T-helper 17 cell (primary cell): ENCODE measurements around the gene POMT1. TPM values are rescaled to one million over a fixed set of nuclear protein-coding genes. Genes with fewer than 3 reads are reported as not detected.

ENCODE experiments used
- ATAC-seq: fragments of 150-1000 bp; cut with Tn5 transposase; 2 replicates; pipeline ENCODE4 v1.10.0; 2021; ENCODE audit warnings: mild to moderate bottlenecking, moderate library complexity
- DNase-seq, 3 donors: peaks; one replicate each; pipeline versions ENCODE4 v3.0.0 to v3.0.0-alpha.2; 2020 to 2021
- H3K9me3 ChIP-seq: one replicate; pipeline ENCODE4 v1.7.0; 2013; ENCODE audit warnings: low read length, mild to moderate bottlenecking; ENCODE audit not compliant: control insufficient read depth, poor library complexity, severe bottlenecking
- H3K27ac Mint-ChIP-seq: one replicate; pipeline ENCODE4 v1.8.0; 2022; ENCODE audit warnings: mild to moderate bottlenecking, moderate library complexity, mixed read lengths
- H3K27me3 Mint-ChIP-seq: one replicate; pipeline ENCODE4 v1.8.0; 2022; ENCODE audit warnings: mixed read lengths
- H3K36me3 Mint-ChIP-seq: one replicate; pipeline ENCODE4 v1.8.0; 2022; ENCODE audit warnings: low read depth, mixed read lengths
- H3K4me1 Mint-ChIP-seq: one replicate; pipeline ENCODE4 v1.8.0; 2022; ENCODE audit warnings: mild to moderate bottlenecking, mixed read lengths
- H3K4me3 Mint-ChIP-seq: one replicate; pipeline ENCODE4 v1.8.0; 2022; ENCODE audit warnings: mild to moderate bottlenecking, moderate library complexity, mixed read lengths
- total RNA-seq, 4 donors: library from RNA in 2 of 4; stranded (reverse) in 2 of 4; gene quantifications; one replicate each; pipeline ENCODE4 v1.2.3 and lab custom pipeline; 2022 to 2026

POMT1 gene
- total RNA-seq, 2 donors from 2014 or later: 50.0 to 54.0 TPM

GRCh38 chr9:131528886-131529505, 26.3 kb downstream of the POMT1 start:
- H3K4me3 Mint-ChIP-seq: no peak overlapping the region
- ATAC-seq (no peak), DNase-seq (no peak)
- H3K4me1 Mint-ChIP-seq: no peaks in the 10 kb centered on the region
- no peaks in the 10 kb centered on the region for H3K9me3 ChIP-seq
- no peaks in the 10 kb centered on the region for H3K36me3 Mint-ChIP-seq
- no peaks in the 10 kb centered on the region for H3K27me3 Mint-ChIP-seq
- no peak overlapping the region for H3K27ac Mint-ChIP-seq

GRCh38 chr9:131529597-131530545, 27.2 kb downstream of the POMT1 start:
- Mint-ChIP-seq H3K27me3 (no peaks in the 10 kb centered on the region), H3K27ac (peak overlapping the region; percentile 53), H3K4me3 (peak overlapping the region; percentile 84), H3K4me1 (peaks cover 6% of the 10 kb centered on the region), H3K36me3 (no peaks in the 10 kb centered on the region)
- DNase-seq: no peak
- no peaks in the 10 kb centered on the region for H3K9me3 ChIP-seq
- ATAC-seq: no peak

GRCh38 chr9:131530546-131530919, 27.8 kb downstream of the POMT1 start:
- DNase-seq (no peak), ATAC-seq (peak; percentile 10)
- Mint-ChIP-seq H3K4me3 (peak overlapping the region; percentile 84), H3K27me3 (no peaks in the 10 kb centered on the region), H3K36me3 (no peaks in the 10 kb centered on the region), H3K4me1 (peaks cover 7% of the 10 kb centered on the region), H3K27ac (no peak overlapping the region)
- no peaks in the 10 kb centered on the region for H3K9me3 ChIP-seq

- peak within 1 kb of the TSS; percentile 53 for H3K27ac Mint-ChIP-seq
- no peaks in the 10 kb centered on the region for H3K27me3 Mint-ChIP-seq
- H3K36me3 Mint-ChIP-seq: no peaks in the 10 kb centered on the region
- no peaks in the 10 kb centered on the region for H3K9me3 ChIP-seq
- peak within 1 kb of the TSS; percentile 84 for H3K4me3 Mint-ChIP-seq
- peak; percentile 61 to 76 (median 74) for DNase-seq
- ATAC-seq: peak; percentile 98
- H3K4me1 Mint-ChIP-seq: peaks cover 7% of the 10 kb centered on the region
Measured at GRCh38 chr9:131530920-131531832, 28.5 kb downstream of the POMT1 start, which contains the start of gene UCK1. Gene UCK1 (minus strand): TSS chr9:131531263. CDS start chr9:131531174, 89 bp downstream.

- no peaks in the 10 kb centered on the region for H3K9me3 ChIP-seq
- no peak overlapping the region for H3K27ac Mint-ChIP-seq
- peaks cover 11% of the 10 kb centered on the region for H3K4me1 Mint-ChIP-seq
- DNase-seq (no peak), ATAC-seq (peak; percentile 23)
- no peaks in the 10 kb centered on the region for H3K27me3 Mint-ChIP-seq
- H3K4me3 Mint-ChIP-seq: peak overlapping the region; percentile 57
- no peaks in the 10 kb centered on the region for H3K36me3 Mint-ChIP-seq
Measured at GRCh38 chr9:131534721-131535237, 32.1 kb downstream of the POMT1 start.

- no peaks in the 10 kb centered on the region for H3K36me3 Mint-ChIP-seq
- no peaks in the 10 kb centered on the region for H3K9me3 ChIP-seq
- H3K4me3 Mint-ChIP-seq: no peak overlapping the region
- no peaks in the 10 kb centered on the region for H3K27me3 Mint-ChIP-seq
- DNase-seq (no peak), ATAC-seq (no peak)
- H3K27ac Mint-ChIP-seq: no peak overlapping the region
- H3K4me1 Mint-ChIP-seq: peaks cover 15% of the 10 kb centered on the region
Measured at GRCh38 chr9:131537946-131538345, 35.2 kb downstream of the POMT1 start.

- Mint-ChIP-seq H3K4me3 (peak overlapping the region; percentile 66), H3K27ac (peak overlapping the region; percentile 84), H3K36me3 (no peaks in the 10 kb centered on the region), H3K27me3 (no peaks in the 10 kb centered on the region), H3K4me1 (peaks cover 15% of the 10 kb centered on the region)
- peaks cover 7% of the 10 kb centered on the region for H3K9me3 ChIP-seq
- ATAC-seq (peak; percentile 87), DNase-seq (no peak)
Measured at GRCh38 chr9:131539223-131539923, 36.7 kb downstream of the POMT1 start.

- Mint-ChIP-seq H3K27ac (no peak overlapping the region), H3K27me3 (peaks cover 13% of the 10 kb centered on the region), H3K4me1 (peaks cover 15% of the 10 kb centered on the region), H3K4me3 (no peak overlapping the region), H3K36me3 (peaks cover 7% of the 10 kb centered on the region)
- ATAC-seq (no peak), DNase-seq (no peak)
- H3K9me3 ChIP-seq: peaks cover 7% of the 10 kb centered on the region
Measured at GRCh38 chr9:131543141-131543540, 40.4 kb downstream of the POMT1 start.

- Mint-ChIP-seq H3K36me3 (peaks cover 9% of the 10 kb centered on the region), H3K27ac (no peak within 1 kb of the TSS), H3K27me3 (peaks cover 33% of the 10 kb centered on the region), H3K4me1 (peaks cover 9% of the 10 kb centered on the region), H3K4me3 (peak within 1 kb of the TSS; percentile 77)
- H3K9me3 ChIP-seq: peaks cover 7% of the 10 kb centered on the region
- DNase-seq (no peak), ATAC-seq (no peak)
Measured at GRCh38 chr9:131545003-131545785, 42.5 kb downstream of the POMT1 start, which contains the start of gene PRRT1B. Gene PRRT1B (plus strand): TSS chr9:131545523. CDS start chr9:131545616, 93 bp downstream.

GRCh38 chr9:131545786-131546335, 43.1 kb downstream of the POMT1 start:
- Mint-ChIP-seq H3K4me1 (peaks cover 6% of the 10 kb centered on the region), H3K27me3 (peaks cover 40% of the 10 kb centered on the region), H3K4me3 (peak overlapping the region; percentile 77), H3K36me3 (peaks cover 13% of the 10 kb centered on the region), H3K27ac (no peak overlapping the region)
- DNase-seq: no peak
- ATAC-seq: peak; percentile 8
- H3K9me3 ChIP-seq: peaks cover 7% of the 10 kb centered on the region

GRCh38 chr9:131546336-131547084, 43.8 kb downstream of the POMT1 start:
- peaks cover 6% of the 10 kb centered on the region for H3K4me1 Mint-ChIP-seq
- peak overlapping the region; percentile 77 for H3K4me3 Mint-ChIP-seq
- H3K27ac Mint-ChIP-seq: no peak overlapping the region
- peaks cover 15% of the 10 kb centered on the region for H3K36me3 Mint-ChIP-seq
- ATAC-seq: peak; percentile 59
- peaks cover 46% of the 10 kb centered on the region for H3K27me3 Mint-ChIP-seq
- peaks cover 7% of the 10 kb centered on the region for H3K9me3 ChIP-seq
- DNase-seq: no peak
